PFSK-1 (cell line): ENCODE measurements around the gene HAPLN2.

Experiments used
- POLR2AphosphoS5 ChIP-seq: IDR thresholded peaks from 2 replicates; pipeline ENCODE4 v1.6.1; 2012; ENCODE audit warnings: low read depth, mild to moderate bottlenecking, control low read depth, low read length, moderate library complexity
- TAF1 ChIP-seq: IDR thresholded peaks from 2 replicates; pipeline ENCODE4 v1.6.1; 2012; ENCODE audit warnings: low read length, control low read depth, borderline replicate concordance; ENCODE audit not compliant: insufficient read depth

- TF ChIP-seq POLR2AphosphoS5 = no peak
- no peak for TF ChIP-seq TAF1
These were observed 37.9 kb downstream of the HAPLN2 start for GRCh38 chr1:156656806-156657740.
